GM13977 (cell line): ENCODE data around the gene MSI2.

Source experiments
- DNase-seq: peaks from one replicate; pipeline ENCODE4 v3.0.0; 2012; ENCODE audit warnings: low spot score
- CTCF ChIP-seq: IDR thresholded peaks from 2 replicates; pipeline ENCODE4 v1.5.1; 2012; ENCODE audit warnings: mild to moderate bottlenecking, control low read depth; ENCODE audit not compliant: insufficient read depth; ENCODE audit errors: extremely low read depth, missing control alignments
- in situ Hi-C: fragments of 300-500 bp; cut with MboI; formaldehyde crosslinking; loops from one replicate; pipeline ENCODE4 v1.12.0; 2022; ENCODE audit warnings: low sequenced_read_pairs, low pct_unique_long_range_greater_than_20kb, mixed read lengths, inconsistent platforms; ENCODE audit not compliant: unreplicated experiment

The MSI2 gene

GRCh38 chr17:57726213-57726790 is 470.0 kb downstream of the MSI2 start:
- DNase-seq: no peak
- TF ChIP-seq CTCF: no peak
- in situ Hi-C loops: loop anchor here (25.0 kb wide), 2 partner anchors 489 to 589 kb away; no protein-coding TSS in a partner anchor

- no peak for DNase-seq
- in situ Hi-C loops: loop anchor here (25.0 kb wide), 2 partner anchors 490 to 590 kb away; no protein-coding TSS in a partner anchor
- no peak for TF ChIP-seq CTCF
Measured at GRCh38 chr17:57726838-57727237, 470.5 kb downstream of the MSI2 start.

GRCh38 chr17:57727630-57728175 is 471.4 kb downstream of the MSI2 start:
- TF ChIP-seq CTCF: no peak
- no peak for DNase-seq
- in situ Hi-C loops: loop anchor here (25.0 kb wide), 2 partner anchors 490 to 590 kb away; no protein-coding TSS in a partner anchor

GRCh38 chr17:57730026-57730701 is 473.8 kb downstream of the MSI2 start:
- no peak for TF ChIP-seq CTCF
- in situ Hi-C loops: loop anchor here (25.0 kb wide), 2 partner anchors 493 to 593 kb away; no protein-coding TSS in a partner anchor
- no peak for DNase-seq

GRCh38 chr17:57732062-57732461 is 475.7 kb downstream of the MSI2 start:
- DNase-seq: no peak
- in situ Hi-C loops: loop anchor here (25.0 kb wide), 2 partner anchors 495 to 595 kb away; no protein-coding TSS in a partner anchor

GRCh38 chr17:57733085-57733484 is 476.8 kb downstream of the MSI2 start:
- no peak for DNase-seq
- in situ Hi-C loops: loop anchor here (25.0 kb wide), 2 partner anchors 496 to 596 kb away; no protein-coding TSS in a partner anchor
- TF ChIP-seq CTCF: no peak

More at GRCh38 chr17:57732062-57732461, 475.7 kb downstream of the MSI2 start:
- TF ChIP-seq CTCF: no peak
